Urothelium cell line (cell line): Measurements from ENCODE around the gene ERI3.

Experiments used
- DNase-seq: peaks from one replicate; pipeline ENCODE4 v3.0.0; 2011; ENCODE audit warnings: low spot score, mixed read lengths
- FAIRE-seq: peaks from 2 replicates; lab custom pipeline; 2011; peaks lifted over from hg19 to GRCh38; lab: Jason Lieb, UNC

The ERI3 gene

DNA sequence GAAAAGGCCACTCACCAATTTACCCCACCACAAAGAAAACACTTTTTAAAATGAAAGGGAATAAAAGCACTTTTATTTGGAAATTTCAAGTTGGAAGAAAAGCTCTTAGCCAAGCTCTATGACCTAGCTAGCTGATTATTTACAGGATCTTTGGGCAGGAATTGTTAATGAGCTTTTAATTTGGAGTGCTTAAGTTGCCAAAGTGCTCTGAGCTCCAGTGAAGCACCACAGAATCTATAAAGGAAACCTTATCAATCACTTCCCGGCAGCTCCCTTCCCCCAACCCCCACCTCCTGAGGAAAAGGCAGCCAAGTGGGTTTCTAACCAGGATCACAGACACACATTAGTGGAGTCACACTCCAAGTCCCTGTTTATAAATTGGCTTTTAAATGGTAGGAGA is 1.5 kb downstream of the ERI3 start:
- DNase-seq: no peak
- no peak for FAIRE-seq

DNA sequence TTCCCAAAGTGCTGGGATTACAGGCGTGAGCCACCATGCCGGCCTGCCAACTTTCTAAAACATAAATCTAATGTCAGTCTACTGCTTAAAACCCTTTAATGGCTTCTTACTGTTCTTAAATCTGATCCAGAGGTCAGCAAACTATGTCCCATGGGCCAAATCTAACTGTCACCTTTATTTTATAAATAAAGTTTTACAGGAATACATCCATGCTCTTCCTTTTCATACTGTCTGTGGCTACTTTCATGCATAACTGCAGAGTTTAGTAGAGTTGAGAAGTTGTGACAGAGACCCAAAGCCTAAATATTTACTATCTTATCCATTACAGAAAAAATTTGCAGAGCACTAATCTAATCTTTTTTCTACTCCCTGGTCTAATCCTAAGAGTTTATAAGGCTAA is 3.8 kb downstream of the ERI3 start:
- DNase-seq (no peak), FAIRE-seq (no peak)

DNA sequence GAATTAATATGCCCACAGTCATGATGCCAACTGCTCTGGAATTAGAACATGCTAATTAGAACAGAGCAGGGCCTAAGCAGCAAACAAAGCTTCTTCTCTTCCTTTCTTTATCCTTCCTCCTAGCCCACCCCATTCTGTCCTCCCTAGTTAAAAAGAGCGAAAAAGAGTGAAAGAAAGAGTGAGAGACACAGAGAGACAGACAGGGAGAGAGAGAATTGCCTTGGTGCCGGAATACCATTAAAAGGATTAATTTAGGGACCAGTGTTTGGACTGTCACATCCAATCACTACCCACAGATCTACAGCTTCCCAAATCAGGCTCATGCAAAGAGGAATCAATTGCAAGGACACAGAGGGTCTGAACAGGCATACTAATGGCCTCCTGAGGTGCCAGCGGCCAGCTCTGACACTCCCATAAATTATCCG is 7.0 kb downstream of the ERI3 start:
- no peak for FAIRE-seq
- DNase-seq: no peak

DNA sequence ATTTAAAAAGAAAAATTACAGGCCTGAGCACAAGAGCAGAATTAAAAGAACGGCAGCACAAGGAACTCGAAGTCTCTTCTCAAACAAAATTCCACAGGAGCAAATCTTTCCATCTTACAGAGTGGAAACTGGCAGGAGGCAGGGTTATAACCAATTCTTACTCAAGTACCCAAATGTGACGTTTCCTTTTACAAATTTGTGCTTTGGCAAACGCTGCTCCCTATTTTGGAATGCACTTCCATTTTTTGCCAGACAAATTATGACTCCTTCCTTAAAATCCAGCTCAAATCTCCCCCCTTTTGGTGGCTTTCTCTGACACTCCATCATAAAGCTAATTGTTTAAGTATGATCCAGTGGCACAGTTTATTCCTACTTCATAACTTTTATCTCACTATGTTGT is 7.8 kb downstream of the ERI3 start:
- DNase-seq (no peak), FAIRE-seq (no peak)

DNA sequence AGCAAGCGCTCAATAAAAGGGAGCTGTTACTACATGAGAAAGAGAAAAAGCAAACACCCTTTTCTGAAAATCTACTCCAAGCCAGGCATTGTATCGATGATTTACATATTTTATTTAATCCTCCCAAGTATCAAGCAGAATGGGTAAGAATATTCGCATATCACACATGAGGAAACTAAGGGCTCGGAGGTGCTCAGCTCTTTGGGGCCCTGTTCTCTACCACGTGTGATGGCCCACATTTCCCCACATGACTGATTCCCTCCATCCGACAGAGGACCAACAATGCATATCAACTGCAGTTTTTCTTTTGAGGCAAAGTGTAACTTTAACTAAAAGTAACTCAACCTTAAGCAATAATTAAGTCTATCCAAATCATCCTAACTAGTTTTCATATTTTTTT is 8.2 kb downstream of the ERI3 start:
- DNase-seq (no peak), FAIRE-seq (no peak)

DNA sequence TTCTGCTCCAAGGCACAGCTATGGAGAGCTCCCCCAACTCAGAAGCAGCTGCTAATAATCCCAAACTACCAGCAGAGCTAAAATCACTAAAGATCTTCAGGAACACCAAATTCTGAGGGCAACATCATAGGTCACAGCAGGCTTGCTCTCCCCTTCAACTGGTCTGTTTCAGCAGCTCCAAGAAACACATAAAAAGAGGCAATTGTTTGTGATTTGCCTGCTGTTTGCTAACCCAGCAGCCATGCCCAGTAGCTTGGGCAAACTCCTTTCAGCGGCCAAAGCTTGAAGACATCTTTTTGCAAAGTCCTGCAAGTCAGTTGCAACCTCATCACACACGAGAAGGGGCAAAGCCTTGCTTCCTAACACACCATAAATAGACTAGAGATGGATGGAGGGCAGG is 8.9 kb downstream of the ERI3 start:
- FAIRE-seq (no peak), DNase-seq (no peak)

DNA sequence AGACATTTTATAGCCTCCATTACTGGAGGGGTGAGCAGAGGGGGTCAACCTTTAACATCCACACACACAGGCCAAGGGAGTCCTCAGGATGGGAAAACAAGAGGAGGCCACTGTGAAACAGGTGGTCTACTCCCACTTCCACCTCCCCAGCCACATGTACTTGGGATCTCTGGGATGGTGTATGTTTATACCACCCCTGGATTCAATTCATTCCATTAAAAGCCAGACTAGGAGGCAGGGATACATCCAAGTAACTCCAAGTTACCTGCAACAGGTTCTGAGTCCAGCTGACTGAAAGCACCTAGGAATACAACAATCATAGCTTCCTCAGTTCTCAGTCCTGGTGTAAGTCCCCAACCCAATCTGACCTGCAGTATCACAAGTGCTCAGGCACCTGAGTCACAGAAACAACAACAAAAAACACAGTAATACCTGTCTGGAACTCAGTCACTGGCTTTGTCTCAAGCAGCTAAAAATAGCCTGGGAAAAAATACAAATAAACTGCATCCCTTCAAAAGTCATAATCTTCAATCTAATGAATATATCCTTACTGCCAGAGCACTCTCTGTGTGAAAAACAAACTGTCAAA is 9.8 kb downstream of the ERI3 start:
- DNase-seq (no peak), FAIRE-seq (no peak)

DNA sequence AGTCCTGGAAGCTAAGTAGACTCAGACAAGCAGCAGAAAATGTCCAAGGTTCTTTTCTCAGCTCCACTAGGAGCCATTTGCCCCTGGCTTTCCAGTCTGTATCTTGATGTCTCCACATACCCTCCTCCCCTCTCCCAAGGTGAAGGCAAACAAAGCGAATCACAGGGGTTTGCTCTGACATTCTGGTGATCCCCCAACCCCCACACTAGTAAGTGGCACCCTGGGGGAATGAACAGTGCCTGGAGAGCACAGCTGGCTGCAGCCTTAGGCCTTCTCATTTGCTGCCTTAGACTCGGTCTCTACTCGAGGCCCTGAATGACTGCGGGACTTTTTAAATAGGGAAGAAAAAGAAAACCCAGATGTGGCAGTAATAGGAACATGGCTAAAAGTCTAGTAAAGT is 15.3 kb downstream of the ERI3 start:
- FAIRE-seq (no peak), DNase-seq (no peak)

DNA sequence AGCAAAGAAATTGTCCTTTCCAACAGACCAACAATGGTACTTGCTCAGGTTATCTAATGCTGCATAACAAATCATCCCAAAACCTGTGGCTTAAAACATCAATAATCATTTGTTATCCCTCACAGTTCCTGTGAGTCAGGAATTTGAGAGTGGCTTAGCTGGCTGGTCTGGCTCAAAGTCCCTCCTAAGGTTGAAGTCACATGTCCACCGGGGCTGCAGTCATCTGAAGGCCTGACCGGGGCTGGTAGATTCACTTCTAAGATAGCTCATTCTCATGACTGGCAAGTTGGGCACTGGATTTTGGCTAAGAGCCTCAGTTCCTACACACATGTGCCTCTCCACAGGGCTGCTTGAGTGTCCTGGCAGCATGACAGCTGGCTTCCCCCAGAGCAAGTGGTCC is 16.9 kb downstream of the ERI3 start:
- no peak for DNase-seq

DNA sequence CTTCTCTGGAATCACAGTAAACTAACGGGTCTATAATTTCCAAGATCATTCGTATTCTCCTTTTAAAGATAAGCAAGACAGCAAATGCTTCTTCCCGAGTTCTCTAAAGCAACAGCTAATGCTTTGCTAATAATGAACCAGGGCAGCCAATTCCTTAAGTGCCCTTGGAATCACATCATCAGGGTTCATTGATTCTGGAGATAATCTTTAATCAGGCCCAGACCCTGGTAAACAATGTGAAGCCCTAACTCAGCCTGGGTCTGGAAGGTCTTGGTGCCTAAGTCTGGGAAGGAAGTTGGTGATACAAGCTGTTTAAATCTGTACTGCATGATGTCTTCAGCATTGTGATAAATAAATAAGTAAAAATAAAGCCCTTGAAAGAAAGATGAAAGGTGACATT is 18.4 kb downstream of the ERI3 start:
- DNase-seq: no peak
- FAIRE-seq: no peak

More for the DNA sequence above, 16.9 kb downstream of the ERI3 start:
- FAIRE-seq: no peak

DNA sequence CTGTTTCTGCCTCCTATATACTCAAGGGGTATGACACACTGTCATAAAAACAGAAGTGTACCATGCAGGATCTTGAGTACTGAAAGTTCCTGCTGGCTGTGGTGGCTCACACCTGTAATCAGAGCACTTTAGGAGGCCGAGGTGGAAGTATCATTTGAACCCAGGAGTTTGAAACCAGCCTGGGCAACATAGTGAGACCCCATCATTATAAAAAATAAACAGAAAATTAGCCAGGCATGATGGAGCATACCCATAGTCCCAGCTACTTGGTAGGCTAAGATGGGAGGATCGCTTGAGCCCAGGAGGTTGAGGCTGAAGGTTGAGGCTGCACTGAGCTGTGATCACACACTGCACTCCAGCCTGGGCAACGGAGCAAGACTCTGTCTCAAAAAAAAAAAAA is 20.1 kb downstream of the ERI3 start:
- DNase-seq: no peak
- FAIRE-seq: no peak

DNA sequence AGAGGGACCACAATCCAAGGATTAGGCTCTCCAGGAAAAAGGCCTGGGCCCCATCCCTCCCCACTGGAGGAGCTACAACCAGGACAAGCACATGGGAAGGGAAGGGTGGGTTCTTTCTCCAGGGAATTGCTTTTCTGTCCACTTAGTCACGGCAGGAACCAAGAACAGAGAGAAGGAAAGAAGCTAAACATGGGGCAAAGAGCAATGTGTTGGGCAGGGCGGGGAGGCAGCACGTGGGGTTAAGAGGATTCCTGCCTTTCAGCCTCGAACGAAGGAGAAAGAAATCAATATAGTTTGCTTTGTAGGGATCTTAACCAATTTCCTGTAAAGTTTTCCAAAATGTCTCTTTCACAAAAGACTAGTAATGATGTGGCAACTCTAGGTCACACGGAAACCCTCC is 21.7 kb downstream of the ERI3 start:
- DNase-seq (no peak), FAIRE-seq (no peak)

DNA sequence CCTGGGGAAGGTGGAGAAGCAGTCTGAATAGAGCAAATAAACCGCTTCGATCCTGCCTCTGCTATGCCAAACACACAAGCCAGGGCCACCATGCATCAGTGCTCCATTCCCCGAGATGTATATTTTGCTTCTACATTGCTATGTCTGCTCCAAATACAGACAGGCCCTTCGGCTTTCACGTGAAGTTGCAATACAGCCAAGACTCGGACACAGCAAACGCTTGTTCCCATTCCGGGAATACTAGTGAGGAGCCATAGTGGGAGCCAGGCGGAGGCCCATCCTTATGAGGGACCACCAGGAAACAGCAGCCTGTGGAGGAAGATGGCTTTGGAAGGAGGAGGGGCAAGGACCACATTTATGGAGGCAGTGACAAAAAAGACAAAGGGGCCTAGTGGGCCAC is 22.6 kb downstream of the ERI3 start:
- DNase-seq: no peak
- no peak for FAIRE-seq

DNA sequence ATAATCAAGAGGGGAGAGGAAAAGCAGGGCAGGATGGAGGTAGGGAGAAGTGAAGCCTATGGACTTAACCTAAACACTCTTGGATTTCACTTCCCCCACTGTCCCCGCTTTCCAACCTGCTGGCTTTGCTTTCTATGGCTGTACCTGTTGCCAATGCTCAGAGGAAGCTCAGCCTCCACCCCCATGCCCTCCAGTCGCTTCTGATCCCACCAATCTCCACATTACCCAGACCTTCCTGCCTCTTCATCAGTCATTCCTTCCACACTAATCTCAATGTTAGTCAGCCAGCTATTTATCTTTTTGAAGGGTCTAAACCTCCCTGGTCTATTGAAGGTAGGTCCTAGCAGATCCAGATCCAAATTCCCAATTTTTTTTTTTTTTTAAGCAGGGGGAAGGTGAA is 24.1 kb downstream of the ERI3 start:
- no peak for DNase-seq
- peak; percentile 5 for FAIRE-seq

DNA sequence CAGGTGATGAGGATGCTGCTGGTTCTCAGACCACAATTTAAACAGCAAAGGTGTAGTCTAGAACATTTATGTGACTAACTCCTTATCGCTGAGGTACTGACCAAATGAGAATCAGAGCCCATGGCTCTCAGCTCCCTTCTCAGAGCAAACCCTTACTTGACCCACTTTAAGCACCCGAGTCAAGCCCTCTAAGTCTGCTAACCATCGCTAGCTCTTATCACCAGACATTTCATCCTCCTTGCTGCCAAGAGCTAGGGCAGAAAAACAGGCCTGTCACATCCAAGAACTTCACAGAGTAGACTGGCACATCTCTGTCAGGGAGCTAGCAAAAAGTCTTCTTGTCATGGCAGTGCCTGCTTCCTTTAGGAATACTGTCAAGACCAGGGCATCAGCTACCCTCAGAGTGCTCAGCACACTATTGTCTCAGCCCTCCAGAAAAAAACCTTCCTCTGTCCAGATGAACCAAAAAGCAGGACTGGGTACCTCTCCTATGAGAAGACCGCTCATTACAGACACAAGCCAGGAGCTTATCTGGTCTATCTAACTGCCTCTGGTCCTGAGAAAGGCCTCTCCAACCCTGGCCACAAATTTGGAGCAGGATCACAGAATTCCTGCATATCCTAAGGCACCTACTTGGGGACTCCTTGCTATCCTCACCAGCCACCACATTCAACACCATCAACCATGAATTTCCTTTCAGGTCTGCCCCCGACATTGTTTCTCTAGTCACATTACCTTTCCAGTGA is 26.2 kb downstream of the ERI3 start:
- FAIRE-seq: peak; percentile 9
- DNase-seq: no peak

DNA sequence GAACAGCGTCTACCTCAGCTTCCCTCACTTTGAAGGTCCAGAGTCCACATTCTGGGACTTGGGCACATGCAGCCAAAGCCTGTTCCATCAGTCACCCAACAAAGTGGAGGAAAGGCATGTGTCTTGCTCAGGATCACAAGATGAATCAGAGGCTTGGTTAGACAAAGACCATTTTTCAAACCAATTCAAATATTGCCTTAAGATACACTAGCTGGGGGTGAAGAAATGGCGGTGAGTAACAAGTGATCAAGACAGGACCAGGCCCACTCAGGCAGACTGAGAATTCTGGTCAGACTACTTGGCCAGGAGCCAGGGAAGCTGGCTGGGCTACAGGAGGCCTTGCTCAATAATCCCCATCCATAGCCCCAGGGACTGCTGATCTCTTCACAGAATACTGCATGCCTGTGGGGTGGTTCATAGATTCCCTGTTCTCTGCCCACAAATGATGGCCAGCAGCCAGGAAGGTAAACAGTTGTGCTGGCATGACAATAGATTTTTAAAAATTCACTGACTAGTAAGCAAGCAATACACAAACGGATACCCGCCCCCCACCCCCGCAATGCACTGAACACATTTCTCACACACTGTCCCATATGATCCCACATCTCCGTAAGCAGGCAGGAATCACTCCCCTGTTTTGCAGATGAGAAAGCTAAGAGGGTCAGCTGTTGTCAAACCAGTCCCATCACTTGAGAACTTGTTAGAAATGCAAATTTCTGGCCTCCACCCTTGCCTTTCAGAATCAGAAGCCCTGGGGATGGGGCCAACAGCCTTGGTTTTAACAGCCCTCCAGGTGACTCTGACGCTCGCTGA is 27.2 kb downstream of the ERI3 start:
- DNase-seq (peak; percentile 99), FAIRE-seq (peak; percentile 91)

DNA sequence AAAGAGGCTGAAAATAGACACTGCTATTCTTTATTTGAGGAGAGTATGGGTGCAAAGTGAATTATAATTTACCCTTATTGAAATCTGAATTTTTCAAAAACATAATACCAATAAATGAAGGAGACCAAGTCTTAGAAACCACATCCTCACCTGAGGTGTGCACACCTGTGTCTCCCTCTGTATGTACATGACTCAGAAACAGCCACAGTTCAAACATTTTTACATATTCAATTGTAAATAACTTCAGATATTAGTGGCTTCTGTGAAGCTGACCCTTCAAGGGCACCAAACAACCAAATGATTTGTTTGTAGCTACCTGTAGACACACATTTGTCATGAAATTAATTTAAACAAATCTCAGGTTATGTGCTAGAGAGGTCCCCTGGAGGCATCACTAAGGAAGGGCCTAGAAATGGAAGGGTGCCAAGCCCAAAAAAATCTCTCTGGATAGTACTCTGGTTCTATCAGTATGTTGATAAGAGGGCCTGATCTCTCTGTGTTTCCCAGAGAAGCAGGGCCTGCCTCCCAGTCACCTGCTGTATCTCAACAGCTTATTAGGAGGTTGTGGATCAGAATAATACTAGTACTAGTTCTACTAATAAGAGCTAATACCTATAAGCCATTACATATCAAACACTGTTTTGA is 28.1 kb downstream of the ERI3 start:
- FAIRE-seq (no peak), DNase-seq (no peak)

DNA sequence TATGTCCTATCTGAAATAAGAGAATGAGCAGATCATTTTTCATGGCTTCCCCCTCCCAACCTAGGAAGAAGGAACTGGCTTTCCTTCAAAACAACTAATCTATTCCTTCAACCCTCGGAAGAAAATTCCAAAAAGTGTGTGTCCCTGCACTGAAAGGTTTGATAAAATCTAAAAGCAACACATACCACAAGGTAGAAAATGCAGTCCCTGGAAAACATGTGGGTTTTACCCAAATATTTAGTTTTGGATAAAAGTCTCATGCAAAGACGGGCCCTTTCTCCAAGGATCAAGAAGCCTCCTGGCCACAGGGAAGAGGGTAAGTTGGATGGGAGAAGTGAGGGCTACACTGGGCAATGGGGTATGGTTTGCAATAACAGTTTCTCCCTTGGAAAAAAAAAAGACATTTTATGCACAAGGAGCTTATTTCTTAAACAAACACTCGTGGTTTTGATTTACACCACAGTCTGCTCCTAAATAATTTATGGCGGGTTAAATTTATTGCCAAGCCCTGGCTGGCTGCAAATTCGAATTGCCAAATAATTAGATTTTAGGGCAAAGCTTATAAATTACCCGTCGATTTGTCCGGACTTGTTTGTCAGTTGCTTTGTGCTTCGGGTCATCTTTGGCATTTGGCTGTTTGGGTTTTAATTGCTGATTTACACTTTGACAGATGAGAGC is 28.9 kb downstream of the ERI3 start:
- FAIRE-seq (no peak), DNase-seq (no peak)

DNA sequence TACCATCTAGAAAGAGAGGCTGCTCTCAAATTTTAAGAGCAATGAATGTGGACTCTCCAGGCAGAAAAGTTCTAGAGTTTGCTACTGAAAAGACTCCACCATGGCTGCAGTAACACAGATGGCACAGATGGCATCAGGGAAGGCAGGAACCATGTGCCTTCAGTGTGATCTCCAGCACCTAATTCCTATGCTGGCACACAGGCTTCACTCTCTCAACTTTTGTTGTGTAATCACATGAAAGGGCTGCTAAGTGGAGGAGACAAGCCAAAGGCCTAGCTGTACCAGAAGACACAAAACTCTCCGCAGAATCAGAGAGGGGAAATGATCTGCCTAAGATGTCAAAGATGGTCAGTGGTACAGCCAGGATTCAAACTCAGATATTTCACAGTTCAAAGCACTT is 31.1 kb downstream of the ERI3 start:
- DNase-seq (no peak), FAIRE-seq (no peak)

DNA sequence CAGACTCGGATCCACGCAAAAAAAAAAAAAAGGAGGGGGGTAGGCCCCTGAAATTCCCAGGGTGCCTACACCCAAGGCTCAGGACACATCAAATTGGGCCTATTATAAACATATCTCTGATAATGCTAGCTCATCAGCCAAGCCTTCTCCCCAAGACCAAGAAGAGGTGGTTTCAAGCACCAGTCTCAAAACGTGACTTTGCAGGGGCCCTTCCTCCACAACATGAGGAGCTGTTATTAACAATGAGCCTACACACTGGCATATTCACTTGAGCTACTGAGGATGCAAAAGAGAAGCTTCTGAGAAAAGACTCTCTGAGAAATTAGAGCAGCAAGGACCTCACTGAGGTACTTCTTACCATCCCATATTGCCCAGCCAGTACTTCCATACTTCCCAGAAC is 32.7 kb downstream of the ERI3 start:
- DNase-seq: no peak
- FAIRE-seq: no peak

DNA sequence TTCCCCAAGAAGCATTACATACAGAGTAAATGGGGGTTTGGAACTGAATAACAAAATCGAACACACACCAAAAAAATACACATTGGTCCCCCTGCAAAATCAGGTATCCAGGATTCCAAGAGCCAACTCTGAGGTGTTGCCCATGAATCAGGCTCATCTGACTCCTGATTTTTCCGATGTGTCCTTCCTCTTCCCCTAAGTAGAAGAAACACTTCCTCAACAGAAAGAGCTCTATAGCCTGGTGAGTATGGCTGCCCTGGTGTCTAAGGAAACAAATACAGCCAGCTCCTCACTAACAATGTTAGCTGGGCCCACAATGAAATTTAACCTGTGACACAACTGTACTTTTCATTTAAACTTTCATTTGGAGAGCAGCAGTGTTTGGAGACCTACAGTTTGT is 33.6 kb downstream of the ERI3 start:
- FAIRE-seq (no peak), DNase-seq (no peak)
